Right lobe of liver (tissue), 4 donors: ENCODE results near the gene TBC1D19.

ENCODE experiments used
- POLR2A ChIP-seq: fragments of 450-650 bp; IDR thresholded peaks from one replicate; pipeline ENCODE4 v1.6.1; 2017; ENCODE audit warnings: antibody characterized with exemption, mild to moderate bottlenecking
- TF ChIP-seq, protein P1 (sequence below), 4 donors: fragments of 200-600 bp in 3 of 4; fragments of 450-650 bp in 1 of 4; IDR thresholded peaks; one replicate each; pipeline versions ENCODE4 v1.5.1 to v1.8.0; 2016 to 2022; ENCODE audit warnings: antibody characterized with exemption in 4 of 4, mild to moderate bottlenecking in 2 of 4
- donor health status: DM: no; HTN: no; CAD: no.
- donor health status: DM: no; HTN: no; CAD: no.
- donor health status: DM: no; HTN: yes; CAD: no.

DNA sequence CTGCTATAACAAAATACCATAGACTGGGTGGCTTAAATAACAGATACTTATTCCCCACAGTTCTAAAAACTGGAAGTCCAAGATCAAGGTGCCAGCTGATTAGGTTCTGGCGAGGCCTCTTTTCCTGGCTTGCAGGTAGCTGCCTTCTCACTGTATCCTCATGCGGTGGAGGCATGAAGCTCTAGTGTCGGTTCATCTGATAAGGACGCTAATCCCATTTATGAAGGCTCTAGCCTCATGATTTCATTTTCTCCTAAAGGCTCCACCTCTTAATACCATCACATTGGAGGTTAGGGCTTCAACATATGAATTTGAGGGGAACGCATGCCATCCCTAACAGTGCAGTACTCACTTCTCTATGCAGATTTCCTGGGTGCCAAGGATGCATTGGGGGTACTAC, 218.9 kb downstream of the TBC1D19 start:
- TF ChIP-seq POLR2A, result no peak
- TF ChIP-seq, protein P1, sequence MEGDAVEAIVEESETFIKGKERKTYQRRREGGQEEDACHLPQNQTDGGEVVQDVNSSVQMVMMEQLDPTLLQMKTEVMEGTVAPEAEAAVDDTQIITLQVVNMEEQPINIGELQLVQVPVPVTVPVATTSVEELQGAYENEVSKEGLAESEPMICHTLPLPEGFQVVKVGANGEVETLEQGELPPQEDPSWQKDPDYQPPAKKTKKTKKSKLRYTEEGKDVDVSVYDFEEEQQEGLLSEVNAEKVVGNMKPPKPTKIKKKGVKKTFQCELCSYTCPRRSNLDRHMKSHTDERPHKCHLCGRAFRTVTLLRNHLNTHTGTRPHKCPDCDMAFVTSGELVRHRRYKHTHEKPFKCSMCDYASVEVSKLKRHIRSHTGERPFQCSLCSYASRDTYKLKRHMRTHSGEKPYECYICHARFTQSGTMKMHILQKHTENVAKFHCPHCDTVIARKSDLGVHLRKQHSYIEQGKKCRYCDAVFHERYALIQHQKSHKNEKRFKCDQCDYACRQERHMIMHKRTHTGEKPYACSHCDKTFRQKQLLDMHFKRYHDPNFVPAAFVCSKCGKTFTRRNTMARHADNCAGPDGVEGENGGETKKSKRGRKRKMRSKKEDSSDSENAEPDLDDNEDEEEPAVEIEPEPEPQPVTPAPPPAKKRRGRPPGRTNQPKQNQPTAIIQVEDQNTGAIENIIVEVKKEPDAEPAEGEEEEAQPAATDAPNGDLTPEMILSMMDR (IDR thresholded peaks at IDR 0.05), result no peak
